Testis (tissue), 2 donors: ENCODE measurements around the gene PLA2G4C.

Source experiments
- POLR2A ChIP-seq: fragments of 450-650 bp; IDR thresholded peaks from one replicate; pipeline ENCODE4 v1.6.1; 2017; ENCODE audit warnings: antibody characterized with exemption, mild to moderate bottlenecking, moderate library complexity
- TF ChIP-seq, protein P1 (sequence below), 3 experiments: fragments of 450-650 bp in 2 of 3; fragments of 200-600 bp in 1 of 3; sonication (generic) in 1 of 3; IDR thresholded peaks; one replicate each; pipeline ENCODE4 v1.5.1; 2016 to 2019; ENCODE audit warnings: antibody characterized with exemption in 3 of 3, mild to moderate bottlenecking in 2 of 3, moderate library complexity in 1 of 3

DNA sequence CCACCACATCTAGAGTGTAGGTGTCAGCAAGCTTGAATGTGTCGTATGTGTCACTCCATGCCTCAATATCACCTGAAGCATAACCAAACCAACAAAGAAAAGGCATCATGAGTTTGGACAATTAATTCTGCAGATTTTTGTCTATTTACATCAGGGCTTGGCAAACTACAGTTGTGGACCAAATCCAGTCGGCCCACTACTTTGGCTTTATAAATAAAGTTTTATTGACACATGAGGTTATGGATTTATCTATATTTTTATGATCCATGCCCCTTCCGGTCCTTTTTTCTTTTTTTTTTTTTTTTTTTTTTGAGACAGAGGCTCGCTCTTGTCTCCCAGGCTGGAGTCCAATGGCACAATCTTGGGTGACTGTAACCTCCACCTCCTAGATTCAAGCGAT lies 57.5 kb downstream of the PLA2G4C start:
- TF ChIP-seq, protein P1, sequence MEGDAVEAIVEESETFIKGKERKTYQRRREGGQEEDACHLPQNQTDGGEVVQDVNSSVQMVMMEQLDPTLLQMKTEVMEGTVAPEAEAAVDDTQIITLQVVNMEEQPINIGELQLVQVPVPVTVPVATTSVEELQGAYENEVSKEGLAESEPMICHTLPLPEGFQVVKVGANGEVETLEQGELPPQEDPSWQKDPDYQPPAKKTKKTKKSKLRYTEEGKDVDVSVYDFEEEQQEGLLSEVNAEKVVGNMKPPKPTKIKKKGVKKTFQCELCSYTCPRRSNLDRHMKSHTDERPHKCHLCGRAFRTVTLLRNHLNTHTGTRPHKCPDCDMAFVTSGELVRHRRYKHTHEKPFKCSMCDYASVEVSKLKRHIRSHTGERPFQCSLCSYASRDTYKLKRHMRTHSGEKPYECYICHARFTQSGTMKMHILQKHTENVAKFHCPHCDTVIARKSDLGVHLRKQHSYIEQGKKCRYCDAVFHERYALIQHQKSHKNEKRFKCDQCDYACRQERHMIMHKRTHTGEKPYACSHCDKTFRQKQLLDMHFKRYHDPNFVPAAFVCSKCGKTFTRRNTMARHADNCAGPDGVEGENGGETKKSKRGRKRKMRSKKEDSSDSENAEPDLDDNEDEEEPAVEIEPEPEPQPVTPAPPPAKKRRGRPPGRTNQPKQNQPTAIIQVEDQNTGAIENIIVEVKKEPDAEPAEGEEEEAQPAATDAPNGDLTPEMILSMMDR (IDR thresholded peaks at IDR 0.05) = no peak
- TF ChIP-seq POLR2A = no peak
